Measurements from ENCODE around the gene ZNF777.

DNA sequence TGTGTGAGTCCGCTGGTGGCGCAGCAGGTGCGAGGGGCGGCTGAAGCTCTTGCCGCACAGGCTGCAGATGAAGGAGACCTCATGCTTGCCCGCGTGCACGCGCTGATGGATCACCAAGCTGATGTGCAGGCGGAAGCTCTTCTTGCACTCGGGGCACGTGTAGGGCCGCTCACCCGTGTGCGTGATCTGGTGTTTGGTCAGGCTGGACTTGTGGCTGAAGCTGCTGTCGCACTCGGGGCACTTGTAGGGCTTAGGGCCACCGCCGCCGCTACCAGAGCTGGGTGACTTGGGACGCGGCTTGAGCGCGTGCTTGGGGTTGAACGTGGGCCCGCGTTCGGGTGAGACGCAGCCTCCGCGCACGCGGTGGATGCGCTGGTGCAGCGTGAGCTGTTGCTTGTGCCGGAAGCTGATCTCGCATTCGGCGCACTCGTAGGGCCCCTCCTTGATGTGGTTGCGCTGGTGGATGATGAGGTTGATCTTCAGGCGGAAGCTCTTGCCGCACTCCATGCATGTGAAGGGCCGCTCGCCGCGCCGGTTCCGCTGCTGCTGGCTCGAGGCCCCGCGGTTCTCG is 28.7 kb downstream of the ZNF777 start:
- TF ChIP-seq, protein P1, sequence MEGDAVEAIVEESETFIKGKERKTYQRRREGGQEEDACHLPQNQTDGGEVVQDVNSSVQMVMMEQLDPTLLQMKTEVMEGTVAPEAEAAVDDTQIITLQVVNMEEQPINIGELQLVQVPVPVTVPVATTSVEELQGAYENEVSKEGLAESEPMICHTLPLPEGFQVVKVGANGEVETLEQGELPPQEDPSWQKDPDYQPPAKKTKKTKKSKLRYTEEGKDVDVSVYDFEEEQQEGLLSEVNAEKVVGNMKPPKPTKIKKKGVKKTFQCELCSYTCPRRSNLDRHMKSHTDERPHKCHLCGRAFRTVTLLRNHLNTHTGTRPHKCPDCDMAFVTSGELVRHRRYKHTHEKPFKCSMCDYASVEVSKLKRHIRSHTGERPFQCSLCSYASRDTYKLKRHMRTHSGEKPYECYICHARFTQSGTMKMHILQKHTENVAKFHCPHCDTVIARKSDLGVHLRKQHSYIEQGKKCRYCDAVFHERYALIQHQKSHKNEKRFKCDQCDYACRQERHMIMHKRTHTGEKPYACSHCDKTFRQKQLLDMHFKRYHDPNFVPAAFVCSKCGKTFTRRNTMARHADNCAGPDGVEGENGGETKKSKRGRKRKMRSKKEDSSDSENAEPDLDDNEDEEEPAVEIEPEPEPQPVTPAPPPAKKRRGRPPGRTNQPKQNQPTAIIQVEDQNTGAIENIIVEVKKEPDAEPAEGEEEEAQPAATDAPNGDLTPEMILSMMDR (IDR thresholded peaks at IDR 0.05): no peak
- no peak for TF ChIP-seq POLR2A (IDR thresholded peaks at IDR 0.05)

Measured in heart left ventricle (tissue), 13 donors.